NCI-H2029 treated with DMSO at 0.1 percent for 48 hours (cell line): Measurements from ENCODE around the gene SMYD2.
A peak's percentile ranks its signal among the peaks of the same experiment; 100 is the strongest.

Source experiments
- DNase-seq: peaks from one replicate; lab custom pipeline; 2025; lab: John Stamatoyannopoulos, UW

SMYD2 gene, protein sequence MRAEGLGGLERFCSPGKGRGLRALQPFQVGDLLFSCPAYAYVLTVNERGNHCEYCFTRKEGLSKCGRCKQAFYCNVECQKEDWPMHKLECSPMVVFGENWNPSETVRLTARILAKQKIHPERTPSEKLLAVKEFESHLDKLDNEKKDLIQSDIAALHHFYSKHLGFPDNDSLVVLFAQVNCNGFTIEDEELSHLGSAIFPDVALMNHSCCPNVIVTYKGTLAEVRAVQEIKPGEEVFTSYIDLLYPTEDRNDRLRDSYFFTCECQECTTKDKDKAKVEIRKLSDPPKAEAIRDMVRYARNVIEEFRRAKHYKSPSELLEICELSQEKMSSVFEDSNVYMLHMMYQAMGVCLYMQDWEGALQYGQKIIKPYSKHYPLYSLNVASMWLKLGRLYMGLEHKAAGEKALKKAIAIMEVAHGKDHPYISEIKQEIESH

DNA sequence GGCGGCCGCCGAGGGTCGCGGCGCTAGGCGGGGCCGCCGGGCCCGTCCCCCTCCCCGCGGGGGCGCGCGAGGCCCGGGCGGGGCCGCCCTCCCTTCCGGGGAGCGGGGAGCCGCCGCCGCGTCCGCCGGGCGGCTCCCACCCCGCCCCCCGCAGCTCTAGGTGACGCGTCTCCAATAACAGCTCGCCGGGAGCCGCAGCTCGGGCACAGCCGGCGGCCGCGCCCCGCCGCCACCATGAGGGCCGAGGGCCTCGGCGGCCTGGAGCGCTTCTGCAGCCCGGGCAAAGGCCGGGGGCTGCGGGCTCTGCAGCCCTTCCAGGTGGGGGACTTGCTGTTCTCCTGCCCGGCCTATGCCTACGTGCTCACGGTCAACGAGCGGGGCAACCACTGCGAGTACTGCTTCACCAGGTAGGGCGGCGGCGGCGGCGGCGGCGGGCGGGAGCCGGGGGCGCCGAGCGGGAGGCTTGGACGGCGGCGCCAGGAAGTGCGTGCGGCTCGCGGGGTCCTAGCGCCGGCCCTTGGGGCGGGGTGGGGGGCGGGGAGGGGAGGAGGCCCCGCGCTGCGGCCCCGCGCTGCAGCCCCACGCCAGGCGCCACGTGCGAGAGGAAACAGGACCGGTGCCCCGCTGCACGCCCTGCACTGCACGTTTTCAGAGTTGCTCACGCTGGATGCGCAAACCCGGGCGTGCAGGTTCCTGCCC is at the start of gene SMYD2:
SMYD2 (plus strand) TSS at position 139 of the 699 bp plus-strand sequence; CDS start at position 235, 96 bp downstream.
- no peak for DNase-seq

DNA sequence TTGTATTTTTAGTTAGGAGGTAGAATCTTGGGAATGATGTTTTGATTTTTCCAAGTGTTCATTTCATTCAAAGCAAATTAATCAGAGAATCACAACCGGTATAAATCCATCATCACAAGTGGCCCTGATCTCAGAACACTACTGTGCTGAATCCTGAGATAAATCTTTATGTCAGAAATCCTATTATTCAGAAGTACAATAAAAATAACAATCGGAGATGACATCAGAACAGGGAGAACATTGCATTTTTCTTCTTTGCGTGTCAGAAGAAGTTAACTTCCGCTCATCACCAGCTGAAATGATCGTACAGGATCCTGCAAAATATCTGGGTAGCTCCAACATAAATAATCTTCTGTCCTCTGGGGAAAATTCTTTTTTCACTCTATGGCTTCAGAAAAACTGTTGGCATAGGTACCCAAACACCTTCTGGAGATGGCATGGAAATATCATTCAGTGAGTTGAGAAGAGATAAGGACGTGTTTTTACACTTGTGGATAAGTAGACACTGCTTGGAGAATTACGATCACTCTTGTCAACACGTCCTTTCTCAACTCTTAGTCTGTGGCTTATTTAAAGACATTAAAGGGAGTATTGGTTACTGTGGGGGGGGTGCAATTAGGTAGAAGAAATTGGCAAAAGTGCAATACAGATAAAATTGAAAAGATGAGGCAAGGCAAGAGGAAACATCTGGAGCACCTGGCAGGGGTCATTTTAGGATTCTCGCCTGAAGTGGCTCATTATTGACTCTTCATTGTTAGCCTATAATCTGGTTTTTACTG is 46.9 kb upstream of the SMYD2 start:
- DNase-seq: peak; percentile 93

DNA sequence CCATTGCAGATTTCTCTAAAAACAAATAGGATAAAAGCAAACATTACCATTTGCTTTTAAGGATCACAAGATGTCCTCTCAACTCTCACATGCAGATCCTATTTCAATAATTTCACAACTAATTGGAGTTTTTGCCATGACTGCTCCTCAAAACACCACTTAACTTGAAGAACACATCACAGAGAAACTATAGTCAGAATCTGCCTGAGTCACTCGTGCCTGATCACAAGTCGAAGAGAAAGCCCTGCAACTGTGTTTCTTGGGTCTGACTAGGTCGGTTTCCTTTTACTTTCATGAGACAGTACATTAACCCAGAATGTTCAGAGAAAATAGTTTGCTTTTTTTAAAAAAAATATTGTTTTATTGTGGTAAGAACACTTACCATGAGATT is 46.3 kb upstream of the SMYD2 start:
- DNase-seq: no peak

DNA sequence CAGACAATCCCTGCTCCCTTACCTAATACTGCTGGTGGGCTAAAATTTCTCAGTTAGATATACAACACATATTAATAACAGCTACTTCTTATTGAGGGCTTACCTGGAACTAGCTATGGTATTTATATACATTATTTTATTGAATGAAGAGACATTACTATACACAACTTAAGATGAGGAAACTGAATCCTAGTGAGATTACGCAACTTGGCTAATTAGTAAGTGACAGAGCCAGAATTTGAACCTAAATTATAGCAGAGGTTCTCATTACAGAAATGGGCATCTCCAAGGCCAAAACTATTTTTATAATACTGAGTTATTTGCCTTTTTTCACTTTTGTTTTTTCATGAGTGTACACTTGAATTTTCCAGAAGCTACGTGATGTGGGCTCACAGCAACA is 44.5 kb upstream of the SMYD2 start:
- DNase-seq: no peak

DNA sequence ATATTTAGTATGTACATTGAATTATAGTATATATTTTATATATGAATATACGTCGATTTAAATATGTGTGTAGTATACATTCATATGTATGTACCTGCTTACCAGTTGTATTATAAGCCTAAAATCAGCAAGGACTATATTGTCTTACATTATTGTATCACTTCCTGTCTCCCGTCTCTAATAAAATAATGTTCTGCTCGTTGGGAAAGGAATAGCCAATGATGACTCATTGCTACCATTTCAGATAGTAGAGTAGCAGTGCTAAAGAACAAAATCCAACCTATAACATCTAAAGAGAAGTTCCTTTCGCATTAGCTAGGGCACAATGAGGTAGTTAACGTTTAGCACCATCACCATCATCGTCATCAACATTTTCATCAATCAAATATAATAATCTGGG is 39.9 kb upstream of the SMYD2 start:
- DNase-seq: no peak

DNA sequence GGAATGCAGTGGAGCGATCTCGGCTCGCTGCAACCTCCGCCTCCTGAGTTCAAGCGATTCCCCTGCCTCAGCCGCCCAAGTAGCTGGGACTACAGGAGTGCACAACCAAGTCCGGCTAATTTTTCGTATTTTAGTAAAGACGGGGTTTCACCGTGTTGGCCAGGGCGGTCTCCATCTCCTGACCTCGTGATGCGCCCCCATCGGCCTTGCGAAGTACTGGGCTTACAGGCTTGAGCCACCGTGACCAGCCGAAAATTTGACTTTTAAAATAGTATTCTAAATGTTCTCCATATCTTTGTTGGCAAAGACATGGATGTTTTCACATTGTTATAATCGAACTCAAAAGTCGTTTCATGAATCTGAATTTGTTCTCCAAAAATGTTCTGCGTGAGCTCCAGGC is 36.7 kb upstream of the SMYD2 start:
- no peak for DNase-seq

DNA sequence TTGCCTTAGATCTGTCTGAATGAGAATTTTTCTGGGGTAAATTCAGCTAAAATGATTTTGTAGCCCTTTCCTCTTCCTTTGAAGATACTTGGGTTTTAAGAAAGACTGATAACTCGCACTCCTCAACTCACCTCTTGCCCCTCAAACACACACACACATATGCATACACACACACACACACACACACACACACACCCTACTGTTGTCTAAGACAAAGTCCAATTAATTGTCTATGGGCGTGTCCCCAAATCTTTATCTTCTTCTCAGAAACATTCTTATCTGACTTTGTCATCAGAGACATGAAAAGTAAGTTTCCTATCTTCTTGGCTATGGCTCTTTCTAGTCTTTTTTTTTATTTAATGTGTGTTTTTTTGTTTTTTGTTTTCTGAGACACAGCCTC is 36.1 kb upstream of the SMYD2 start:
- DNase-seq: no peak

DNA sequence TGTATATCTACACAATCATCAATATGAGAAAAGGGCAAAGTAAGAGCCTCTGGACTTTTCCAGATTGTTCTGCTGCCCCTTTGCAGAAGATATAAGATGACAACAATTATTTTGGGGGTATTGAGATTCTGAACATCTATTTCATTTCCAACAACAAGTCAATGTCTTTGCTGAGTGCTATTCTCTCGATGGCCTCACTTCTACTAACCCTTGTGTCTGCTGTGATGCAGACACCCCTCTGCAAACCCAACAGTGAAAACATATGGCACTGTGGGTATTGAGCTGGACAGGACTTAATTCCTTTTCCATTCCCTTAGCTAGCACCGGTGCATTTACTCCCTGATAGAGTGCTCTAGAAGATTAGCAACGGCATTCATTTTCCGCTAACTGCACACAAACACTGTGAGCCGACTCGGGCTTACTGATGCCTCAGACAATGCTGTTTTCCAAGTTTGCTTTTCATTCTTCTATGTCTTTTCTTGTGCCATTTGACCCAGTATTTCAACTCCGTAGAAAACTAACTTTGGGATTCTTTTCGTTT is 33.4 kb upstream of the SMYD2 start:
- no peak for DNase-seq

DNA sequence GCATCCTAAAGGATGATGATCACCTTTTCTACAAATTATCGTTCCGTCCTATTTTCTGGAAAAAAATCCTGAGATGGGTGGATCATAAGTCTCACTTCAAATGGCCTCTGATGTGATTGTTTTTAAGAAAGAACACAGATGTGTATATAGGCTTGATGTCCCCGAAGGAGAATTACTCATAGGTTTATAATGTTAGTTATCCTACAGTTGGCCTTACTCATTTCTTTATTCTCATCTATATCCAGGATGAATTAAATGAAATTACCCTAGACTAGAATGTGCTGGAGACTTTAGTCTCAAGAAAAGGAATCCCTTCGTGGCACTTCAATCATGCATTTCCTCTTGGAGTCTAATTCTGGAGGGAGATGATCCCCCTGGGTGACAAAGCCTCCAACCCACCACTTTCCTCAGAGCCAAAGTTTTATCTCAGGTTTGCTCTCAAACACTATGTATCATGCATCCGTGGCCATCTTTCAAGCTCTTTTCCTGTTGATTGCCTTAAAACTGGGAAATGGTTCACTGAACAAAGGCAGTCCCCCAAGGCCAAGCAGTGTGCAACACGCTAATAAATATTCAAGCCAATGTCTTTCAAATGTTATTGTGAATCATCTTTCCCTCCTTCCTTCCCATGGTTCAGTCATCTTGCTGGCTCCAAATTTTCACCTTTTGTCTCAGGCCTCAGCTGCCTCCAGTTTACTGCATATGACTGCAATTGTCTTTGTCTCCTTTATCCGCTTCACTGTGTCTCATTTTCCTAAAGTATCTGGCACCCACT is 32.5 kb upstream of the SMYD2 start:
- DNase-seq: no peak

DNA sequence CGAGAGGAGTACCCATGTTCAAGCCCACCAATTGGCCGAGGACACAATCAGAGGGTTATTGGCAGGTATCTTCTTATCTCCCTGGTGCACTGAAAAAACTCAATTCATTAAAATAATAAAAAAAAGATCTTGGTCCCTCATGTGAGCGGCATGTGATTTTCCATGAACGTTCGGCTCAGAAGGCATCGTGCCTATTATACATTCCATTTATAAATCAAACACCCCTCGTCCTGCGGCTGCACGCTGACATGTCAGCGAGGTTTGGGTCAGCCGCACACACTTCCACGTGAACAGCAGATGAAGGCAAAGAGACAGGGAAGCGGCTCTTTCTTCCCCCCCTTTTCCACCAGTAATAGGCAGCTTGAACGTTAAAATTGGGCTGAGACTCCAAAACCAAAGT is 31.3 kb upstream of the SMYD2 start:
- no peak for DNase-seq

DNA sequence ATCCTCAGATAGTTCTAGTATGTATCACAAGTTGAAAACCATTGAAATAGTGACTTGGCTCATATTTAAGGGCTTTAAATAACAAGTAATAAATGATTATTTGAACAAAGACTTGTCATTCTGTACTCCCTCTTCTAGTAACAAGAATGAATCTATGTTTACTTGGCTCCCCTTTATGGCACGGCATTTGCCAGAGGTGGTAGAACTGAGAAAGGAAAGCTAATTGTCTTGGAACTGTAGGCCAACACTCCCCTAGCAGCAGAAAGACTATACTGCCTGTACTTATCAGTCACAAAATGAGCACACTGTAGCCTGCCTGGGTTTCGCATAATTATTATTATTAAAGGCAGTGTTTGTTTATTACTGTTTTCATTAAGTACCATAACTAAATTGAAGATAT is 29.6 kb upstream of the SMYD2 start:
- DNase-seq: no peak

DNA sequence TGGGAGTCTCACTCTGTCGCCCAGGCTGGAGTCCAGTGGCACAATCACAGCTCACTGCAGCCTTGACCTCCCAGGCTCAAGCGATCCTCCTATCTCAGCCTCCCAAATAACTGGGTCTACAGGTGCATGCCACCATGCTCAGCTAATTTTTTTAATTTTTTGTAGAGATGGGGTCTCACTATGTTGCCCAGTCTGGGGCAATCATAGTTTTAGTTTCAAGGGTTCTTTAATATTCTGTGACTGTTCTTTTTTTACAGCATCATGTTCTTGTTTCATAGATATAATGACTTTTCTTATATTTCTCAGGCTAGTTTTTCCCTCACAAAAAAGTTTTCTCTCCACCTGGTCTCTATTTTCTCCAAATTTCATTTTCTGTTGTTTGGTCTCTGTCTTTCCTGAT is 25.4 kb upstream of the SMYD2 start:
- DNase-seq: no peak

DNA sequence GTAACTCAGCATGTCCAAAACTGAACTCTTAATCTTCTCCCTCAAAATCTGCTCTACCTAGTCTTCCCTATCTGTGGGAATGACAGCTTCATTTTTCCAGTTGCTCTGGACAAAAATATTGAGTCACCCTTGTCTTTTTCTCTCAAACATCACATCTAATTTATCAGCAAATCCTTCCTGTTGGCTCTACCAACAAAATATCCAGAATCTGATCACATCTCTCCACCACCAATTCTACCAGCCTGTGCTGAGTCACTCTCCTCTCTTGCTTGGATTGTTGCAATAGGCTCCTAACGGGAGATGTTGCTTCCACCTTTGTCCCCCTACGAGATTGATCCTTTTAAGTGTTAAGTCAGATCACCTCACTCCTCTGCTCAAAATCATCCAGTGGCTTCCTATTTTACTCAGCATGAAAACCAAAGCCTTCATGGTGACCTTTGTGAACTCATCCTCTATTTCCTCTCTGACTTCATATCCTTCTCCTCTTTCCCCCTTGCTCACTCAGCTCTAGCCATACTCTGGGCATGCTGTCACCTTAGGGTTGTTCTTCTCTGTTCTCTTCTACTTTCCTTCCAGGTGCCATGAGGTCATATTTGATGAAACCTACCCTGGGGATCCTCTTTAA is 21.5 kb upstream of the SMYD2 start:
- DNase-seq: no peak

DNA sequence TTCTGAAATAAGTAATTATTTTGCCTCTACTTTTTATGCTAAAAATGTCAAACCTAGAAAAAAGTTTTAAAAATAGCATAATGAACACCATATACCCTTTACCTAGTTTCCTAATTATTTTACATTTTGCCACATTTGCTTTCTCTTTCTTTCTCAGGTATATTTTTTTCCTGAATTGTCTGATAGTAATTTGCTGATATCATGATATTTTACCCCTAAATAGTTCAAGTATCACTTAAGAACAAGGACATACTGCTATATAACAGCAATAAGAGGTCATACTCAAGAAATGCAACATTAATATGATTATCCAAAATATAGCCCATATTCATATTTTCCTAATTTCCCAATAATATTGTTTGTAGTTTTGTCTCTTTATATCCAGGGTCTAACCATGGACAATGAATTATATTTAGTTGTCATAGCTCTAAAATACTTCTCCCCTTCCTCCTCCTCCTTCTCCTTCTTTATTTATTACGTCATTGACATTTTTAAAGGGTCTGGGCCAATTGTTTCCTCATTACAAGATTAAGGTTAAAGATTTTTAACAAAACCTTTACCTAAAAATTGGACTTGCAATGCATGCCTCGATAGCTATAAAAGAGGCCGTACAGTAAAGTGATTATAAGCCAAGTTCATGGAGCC is 20.3 kb upstream of the SMYD2 start:
- no peak for DNase-seq

DNA sequence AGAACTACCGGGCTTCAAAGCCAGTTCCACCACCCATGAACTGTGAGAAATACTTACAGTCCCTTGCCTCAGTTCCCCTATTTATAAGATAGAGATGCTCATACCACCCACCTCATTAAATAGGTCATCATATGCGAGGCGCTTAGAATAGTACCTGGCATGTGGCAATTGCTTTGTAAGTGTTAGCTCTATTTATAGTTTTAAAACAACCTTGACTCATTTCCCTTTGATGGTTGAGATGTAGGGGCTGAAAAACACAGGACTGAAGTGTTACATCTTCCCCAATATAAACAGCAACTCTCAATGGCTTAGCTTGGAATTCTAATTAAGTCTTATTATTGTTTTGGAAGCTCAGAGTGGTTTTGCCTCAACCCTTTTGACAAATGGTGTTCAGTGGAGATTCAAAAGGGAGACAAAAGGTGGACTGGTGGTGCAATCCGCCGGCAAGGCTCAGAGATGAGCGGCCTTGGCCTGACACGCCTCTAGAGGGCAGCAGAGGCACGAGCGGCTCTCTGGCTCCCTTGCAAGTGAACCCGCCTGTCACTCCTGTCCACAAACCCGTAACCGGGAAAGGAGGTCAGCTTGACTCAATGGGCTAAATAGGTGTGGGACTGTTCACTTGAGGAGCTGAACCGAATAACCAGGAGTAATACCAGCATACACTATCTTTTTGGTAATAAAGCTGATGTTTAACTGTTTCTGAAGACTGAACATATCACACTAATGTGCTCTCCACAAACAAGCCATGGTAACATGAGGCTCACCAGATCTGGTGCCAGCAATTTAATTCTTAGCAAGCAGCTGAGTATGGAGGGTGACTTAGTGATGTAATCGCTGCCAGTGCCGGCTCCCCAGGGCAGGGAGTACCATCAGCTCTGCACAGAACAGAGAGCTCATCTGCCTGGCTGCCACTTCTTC is 19.5 kb upstream of the SMYD2 start:
- peak; percentile 92 for DNase-seq

DNA sequence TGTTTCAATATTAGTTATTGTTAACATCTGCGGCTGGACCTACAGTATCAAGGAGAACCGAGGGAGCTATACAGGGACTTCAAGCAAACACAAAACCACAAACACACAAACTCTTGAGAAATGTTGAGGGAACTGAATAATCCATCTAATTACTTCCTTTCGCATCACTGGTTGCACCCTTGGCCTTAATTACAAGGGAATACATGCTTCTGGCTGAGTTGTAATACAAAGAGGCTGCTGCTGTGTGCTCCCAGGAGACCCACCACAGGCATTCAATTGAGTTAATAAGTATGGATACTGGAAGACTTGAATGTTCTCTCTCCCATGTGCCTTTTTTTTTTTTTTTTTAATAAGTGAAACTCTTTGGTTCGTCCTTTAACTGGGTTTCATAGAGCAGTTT is 16.8 kb upstream of the SMYD2 start:
- peak; percentile 51 for DNase-seq

DNA sequence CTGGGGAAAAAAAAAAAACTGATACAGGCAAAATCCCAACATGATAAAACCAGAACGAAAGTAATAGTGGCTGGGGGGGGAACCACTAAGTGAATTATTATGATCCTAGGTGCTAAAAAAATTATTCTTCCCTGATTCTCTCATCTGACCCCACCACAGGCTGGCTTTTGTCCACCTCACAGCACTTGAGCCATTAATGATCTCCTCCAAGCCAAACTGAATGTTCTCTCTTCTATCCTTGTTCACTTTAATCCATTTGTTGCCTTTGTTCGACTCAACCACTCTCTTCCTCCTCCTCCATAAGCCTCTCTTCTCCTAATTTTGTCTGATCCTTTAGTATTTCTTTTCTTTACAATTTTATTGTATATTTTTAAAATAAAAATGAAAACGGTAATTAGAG is 16.0 kb upstream of the SMYD2 start:
- no peak for DNase-seq

DNA sequence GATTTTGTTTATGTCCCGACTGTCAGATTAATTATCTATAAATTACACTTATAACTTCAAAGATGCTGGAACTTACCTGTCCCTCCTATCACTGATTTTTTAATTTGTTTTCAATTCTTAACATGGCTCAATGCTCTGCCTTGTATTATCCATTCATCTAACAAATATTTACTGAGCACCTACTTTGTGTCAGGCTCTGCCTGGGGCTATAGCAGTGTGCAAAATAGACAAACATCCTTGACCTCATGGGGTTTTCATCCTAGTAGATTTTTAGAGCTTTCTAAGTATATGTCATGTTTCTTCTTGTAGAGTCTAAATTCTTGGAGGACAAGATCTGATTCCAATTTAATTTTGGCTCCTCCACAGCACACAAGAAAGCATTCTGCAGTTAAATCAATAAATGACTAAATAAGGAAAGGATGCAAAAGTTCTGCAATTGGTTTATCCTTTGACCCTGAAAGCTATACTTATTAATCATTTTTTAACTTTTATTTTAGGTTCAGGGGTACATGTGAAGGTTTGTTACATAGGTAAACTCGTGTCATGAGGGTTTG is 10.8 kb upstream of the SMYD2 start:
- DNase-seq: no peak

DNA sequence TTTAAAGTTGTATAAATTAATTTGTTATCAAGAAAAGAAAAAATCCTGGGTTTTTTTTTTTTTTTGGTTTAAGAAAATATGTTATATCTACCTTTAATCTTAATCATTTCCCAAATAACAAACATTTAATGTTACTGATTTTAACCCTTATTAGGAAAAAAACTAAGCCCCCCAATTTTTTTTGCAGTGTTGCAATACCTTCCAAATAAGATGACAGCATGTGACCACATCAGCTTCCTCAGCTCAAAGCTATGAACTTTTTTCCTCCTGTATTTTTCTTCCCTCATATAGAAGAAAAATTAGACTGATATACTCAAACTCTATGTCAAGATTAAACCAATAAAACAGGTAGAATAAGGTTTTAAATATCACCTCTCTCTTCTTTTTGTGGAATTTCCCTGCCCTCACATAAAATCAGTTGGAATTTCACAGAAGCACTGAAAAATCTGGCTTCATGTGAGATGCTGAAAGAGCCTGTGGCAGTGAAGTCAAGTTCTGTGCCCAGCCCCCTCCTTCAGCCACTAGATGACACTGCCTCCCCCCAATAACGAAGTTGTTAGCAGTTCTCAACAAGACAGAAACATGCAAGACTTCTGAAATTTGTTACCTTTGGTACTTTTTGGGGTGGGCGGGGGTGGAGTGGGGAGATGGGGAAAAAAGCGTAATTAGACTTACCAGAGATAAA is 9.6 kb upstream of the SMYD2 start:
- no peak for DNase-seq
